K562 (cell line): Measurements from ENCODE around the gene ABRAXAS1.

Source experiments
- DMBX1 ChIP-seq: fragments of 250-450 bp; sonication (Bioruptor Pico); IDR thresholded peaks from 2 replicates; pipeline ENCODE4 v1.8.0; 2022; ENCODE audit warnings: inconsistent platforms, mild to moderate bottlenecking, moderate library complexity, borderline replicate concordance
- E2F1 ChIP-seq: sonication (generic); formaldehyde crosslinking; IDR thresholded peaks from 2 replicates; pipeline ENCODE4 v1.8.1; 2023; ENCODE audit warnings: mild to moderate bottlenecking, missing genetic modification reagents, moderate library complexity
- ETS1 ChIP-seq: conservative IDR thresholded peaks from 2 replicates; pipeline ENCODE4 v1.6.1; 2011; ENCODE audit warnings: low read depth, mild to moderate bottlenecking, low read length; ENCODE audit not compliant: control insufficient read depth
- RNF2 ChIP-seq: sonication (generic); IDR thresholded peaks from 2 replicates; pipeline ENCODE4 v1.6.1; 2016
- STAG1 ChIP-seq: sonication (generic); formaldehyde crosslinking; IDR thresholded peaks from 2 replicates; pipeline ENCODE4 v1.5.0; 2020; ENCODE audit warnings: missing genetic modification reagents, borderline replicate concordance

- TF ChIP-seq RNF2 (no peak), E2F1 (CRISPR knock-in tag) (no peak), ETS1 (no peak), STAG1 (CRISPR knock-in tag) (no peak), DMBX1 (CRISPR knock-in tag) (no peak)
These were observed 31.3 kb upstream of the ABRAXAS1 start for GRCh38 chr4:83516042-83516772.
